DOHH2 (cell line): ENCODE data around the gene ESRRB.

ENCODE experiments used
- EZH2phosphoT487 ChIP-seq: fragments of 200-600 bp; sonication (generic); IDR thresholded peaks from 2 replicates; pipeline ENCODE4 v1.6.1; 2017; ENCODE audit warnings: borderline replicate concordance, mild to moderate bottlenecking, antibody characterized with exemption, low read length, moderate library complexity, mixed read lengths
- TF ChIP-seq, protein P1 (sequence below): fragments of 200-600 bp; sonication (generic); IDR thresholded peaks from one replicate; pipeline ENCODE4 v1.5.1; 2014; ENCODE audit warnings: antibody characterized with exemption, mild to moderate bottlenecking, low read depth, low read length; ENCODE audit not compliant: poor library complexity, severe bottlenecking

DNA sequence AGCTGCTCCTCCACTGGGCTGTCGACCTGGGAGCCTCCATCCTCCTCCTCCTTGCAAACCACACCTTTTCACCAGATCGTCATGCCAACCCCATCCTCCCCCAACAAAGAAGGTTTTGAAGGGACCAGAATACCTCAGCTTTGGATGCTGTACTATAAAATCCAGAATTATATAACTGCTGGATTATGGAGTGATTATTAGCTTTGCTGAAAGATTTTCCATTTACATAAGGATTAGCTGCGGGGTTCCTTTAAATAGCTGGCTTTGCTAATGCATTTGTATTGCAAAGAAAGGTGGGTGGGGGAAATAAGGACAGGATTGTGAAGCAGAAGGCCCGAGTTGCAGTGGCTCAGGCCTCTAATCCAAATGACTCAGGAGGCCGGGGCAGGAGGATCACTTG lies 36.6 kb downstream of the ESRRB start:
- TF ChIP-seq, protein P1, sequence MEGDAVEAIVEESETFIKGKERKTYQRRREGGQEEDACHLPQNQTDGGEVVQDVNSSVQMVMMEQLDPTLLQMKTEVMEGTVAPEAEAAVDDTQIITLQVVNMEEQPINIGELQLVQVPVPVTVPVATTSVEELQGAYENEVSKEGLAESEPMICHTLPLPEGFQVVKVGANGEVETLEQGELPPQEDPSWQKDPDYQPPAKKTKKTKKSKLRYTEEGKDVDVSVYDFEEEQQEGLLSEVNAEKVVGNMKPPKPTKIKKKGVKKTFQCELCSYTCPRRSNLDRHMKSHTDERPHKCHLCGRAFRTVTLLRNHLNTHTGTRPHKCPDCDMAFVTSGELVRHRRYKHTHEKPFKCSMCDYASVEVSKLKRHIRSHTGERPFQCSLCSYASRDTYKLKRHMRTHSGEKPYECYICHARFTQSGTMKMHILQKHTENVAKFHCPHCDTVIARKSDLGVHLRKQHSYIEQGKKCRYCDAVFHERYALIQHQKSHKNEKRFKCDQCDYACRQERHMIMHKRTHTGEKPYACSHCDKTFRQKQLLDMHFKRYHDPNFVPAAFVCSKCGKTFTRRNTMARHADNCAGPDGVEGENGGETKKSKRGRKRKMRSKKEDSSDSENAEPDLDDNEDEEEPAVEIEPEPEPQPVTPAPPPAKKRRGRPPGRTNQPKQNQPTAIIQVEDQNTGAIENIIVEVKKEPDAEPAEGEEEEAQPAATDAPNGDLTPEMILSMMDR, result no peak
- TF ChIP-seq EZH2phosphoT487, result no peak
